Upper lobe of left lung (tissue), 4 donors: Measurements from ENCODE around the gene UST.

Source experiments
- EP300 ChIP-seq, 4 donors: sonication (generic); formaldehyde crosslinking; IDR thresholded peaks; one replicate each; pipeline ENCODE4 v1.5.1; 2017; ENCODE audit warnings: antibody characterized with exemption in 4 of 4, control low read depth in 2 of 4
- POLR2A ChIP-seq, 4 donors: fragments of 450-650 bp; IDR thresholded peaks; one replicate each; pipeline ENCODE4 v1.5.1; 2016 to 2017; ENCODE audit warnings: antibody characterized with exemption in 4 of 4, mild to moderate bottlenecking in 2 of 4
- POLR2AphosphoS5 ChIP-seq, 2 donors: sonication (generic); formaldehyde crosslinking; IDR thresholded peaks; one replicate each; pipeline ENCODE4 v1.5.1; 2017; ENCODE audit warnings: antibody characterized with exemption in 2 of 2
- TF ChIP-seq, protein P1 (sequence below), 6 experiments: fragments of 450-650 bp in 4 of 6; fragments of 200-600 bp in 2 of 6; sonication (generic) in 2 of 6; IDR thresholded peaks; one replicate each; pipeline ENCODE4 v1.5.1; 2016 to 2019; ENCODE audit warnings: antibody characterized with exemption in 6 of 6

DNA sequence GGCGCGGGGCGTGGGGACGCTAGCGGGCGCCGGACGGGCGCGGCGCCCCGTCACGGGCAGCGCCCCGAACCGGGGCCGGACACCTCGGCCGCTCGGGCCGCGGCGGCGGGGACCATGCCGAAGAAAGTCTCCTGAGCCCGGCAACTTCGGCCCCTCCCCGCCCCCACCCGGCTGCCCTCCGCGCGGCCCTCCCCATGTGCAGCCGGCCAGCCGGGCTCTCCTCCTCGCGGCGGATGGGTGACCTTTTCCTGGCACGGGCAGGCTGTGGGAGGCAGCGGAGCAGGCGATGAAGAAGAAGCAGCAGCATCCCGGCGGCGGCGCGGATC, 278 bp downstream of the UST start:
- TF ChIP-seq, protein P1, sequence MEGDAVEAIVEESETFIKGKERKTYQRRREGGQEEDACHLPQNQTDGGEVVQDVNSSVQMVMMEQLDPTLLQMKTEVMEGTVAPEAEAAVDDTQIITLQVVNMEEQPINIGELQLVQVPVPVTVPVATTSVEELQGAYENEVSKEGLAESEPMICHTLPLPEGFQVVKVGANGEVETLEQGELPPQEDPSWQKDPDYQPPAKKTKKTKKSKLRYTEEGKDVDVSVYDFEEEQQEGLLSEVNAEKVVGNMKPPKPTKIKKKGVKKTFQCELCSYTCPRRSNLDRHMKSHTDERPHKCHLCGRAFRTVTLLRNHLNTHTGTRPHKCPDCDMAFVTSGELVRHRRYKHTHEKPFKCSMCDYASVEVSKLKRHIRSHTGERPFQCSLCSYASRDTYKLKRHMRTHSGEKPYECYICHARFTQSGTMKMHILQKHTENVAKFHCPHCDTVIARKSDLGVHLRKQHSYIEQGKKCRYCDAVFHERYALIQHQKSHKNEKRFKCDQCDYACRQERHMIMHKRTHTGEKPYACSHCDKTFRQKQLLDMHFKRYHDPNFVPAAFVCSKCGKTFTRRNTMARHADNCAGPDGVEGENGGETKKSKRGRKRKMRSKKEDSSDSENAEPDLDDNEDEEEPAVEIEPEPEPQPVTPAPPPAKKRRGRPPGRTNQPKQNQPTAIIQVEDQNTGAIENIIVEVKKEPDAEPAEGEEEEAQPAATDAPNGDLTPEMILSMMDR (IDR thresholded peaks at IDR 0.05) = no peak
- TF ChIP-seq POLR2AphosphoS5 (IDR thresholded peaks at IDR 0.05) (no peak), POLR2A (IDR thresholded peaks at IDR 0.05) (no peak), EP300 (IDR thresholded peaks at IDR 0.05) (no peak)
